Adrenal gland (tissue), 5 donors: Measurements from ENCODE around the gene QSOX1.

Source experiments
- POLR2A ChIP-seq, 2 donors: fragments of 450-650 bp; IDR thresholded peaks; one replicate each; pipeline ENCODE4 v1.6.1; 2017; ENCODE audit warnings: antibody characterized with exemption in 2 of 2, mild to moderate bottlenecking in 2 of 2, moderate library complexity in 1 of 2
- TF ChIP-seq, protein P1 (sequence below), 6 experiments: fragments of 450-650 bp in 4 of 6; fragments of 200-600 bp in 2 of 6; sonication (generic) in 1 of 6; IDR thresholded peaks; 1 replicate in 5 of 6; 2 replicates in 1 of 6; pipeline versions ENCODE4 v1.5.1 to v1.8.0; 2016 to 2021; ENCODE audit warnings: antibody characterized with exemption in 6 of 6, mild to moderate bottlenecking in 2 of 6, moderate library complexity in 1 of 6
- donor health status: DM: no; HTN: no; CAD: no.

DNA sequence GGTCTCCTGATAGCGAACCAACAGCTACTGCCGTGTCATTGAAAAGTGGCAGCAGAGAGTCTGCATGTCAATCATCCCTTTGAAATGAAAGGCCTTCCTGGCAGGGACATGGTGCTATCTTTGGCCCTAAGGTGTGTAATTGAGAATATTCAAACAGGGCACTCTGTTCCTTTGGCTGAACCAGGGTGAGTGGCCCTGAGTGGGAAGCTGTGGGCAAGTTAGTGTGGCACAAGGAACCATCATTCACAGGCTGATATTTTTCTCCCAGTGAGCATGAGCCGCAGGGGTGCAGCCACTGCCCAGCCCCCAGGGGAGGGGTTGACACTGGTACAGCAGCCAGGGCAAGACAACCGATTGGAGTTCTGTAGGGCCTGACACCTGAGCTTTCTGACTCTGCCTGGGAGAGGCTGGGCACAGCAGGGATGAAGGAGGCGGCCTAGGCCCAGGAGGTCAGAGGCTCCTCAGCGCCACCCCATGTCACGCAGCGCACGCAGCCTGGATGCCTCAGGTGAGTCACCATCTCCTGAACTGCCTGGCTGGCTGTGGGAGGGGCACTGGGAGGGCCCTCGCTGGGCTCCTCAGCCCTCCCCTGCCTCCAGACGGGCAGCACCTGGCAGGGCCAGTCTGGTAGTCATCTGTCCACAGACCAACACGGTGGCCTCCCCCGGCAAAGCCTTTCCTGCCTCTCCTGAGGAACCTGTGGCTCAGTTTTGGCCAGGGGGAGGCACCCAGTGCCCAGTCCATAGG is 13.2 kb downstream of the QSOX1 start:
- TF ChIP-seq, protein P1, sequence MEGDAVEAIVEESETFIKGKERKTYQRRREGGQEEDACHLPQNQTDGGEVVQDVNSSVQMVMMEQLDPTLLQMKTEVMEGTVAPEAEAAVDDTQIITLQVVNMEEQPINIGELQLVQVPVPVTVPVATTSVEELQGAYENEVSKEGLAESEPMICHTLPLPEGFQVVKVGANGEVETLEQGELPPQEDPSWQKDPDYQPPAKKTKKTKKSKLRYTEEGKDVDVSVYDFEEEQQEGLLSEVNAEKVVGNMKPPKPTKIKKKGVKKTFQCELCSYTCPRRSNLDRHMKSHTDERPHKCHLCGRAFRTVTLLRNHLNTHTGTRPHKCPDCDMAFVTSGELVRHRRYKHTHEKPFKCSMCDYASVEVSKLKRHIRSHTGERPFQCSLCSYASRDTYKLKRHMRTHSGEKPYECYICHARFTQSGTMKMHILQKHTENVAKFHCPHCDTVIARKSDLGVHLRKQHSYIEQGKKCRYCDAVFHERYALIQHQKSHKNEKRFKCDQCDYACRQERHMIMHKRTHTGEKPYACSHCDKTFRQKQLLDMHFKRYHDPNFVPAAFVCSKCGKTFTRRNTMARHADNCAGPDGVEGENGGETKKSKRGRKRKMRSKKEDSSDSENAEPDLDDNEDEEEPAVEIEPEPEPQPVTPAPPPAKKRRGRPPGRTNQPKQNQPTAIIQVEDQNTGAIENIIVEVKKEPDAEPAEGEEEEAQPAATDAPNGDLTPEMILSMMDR (IDR thresholded peaks at IDR 0.05) = no peak
- TF ChIP-seq POLR2A (IDR thresholded peaks at IDR 0.05) = no peak
